Right lobe of liver (tissue), 6 donors: Measurements from ENCODE around the gene ALK. TPM values are rescaled to one million over a fixed set of nuclear protein-coding genes. Genes with fewer than 3 reads are reported as not detected.

Source experiments
- ATAC-seq, 4 donors: fragments of 200-7000 bp; cut with Tn5 transposase; one replicate each; pipeline ENCODE4 v1.9.1; 2020; ENCODE audit warnings: mild to moderate bottlenecking in 4 of 4, moderate library complexity in 4 of 4
- DNase-seq, 3 donors: peaks; one replicate each; pipeline ENCODE4 v3.0.0-alpha.2; 2020
- H3K27ac ChIP-seq, 3 donors: fragments of 200-600 bp; one replicate each; pipeline ENCODE4 v1.8.0; 2022
- H3K27me3 ChIP-seq, 2 donors: fragments of 200-600 bp; one replicate each; pipeline ENCODE4 v1.8.0; 2022
- H3K36me3 ChIP-seq, 4 donors: fragments of 200-600 bp; sonication (generic) in 1 of 4; one replicate each; pipeline versions ENCODE4 v1.5.1 to v1.8.0; 2017 to 2022; ENCODE audit warnings: control low read depth in 1 of 4
- H3K4me1 ChIP-seq, 4 donors: fragments of 200-600 bp; sonication (generic) in 1 of 4; one replicate each; pipeline versions ENCODE4 v1.5.1 to v1.8.0; 2017 to 2022; ENCODE audit warnings: control low read depth in 1 of 4
- H3K4me3 ChIP-seq, 3 donors: fragments of 200-600 bp; one replicate each; pipeline ENCODE4 v1.8.0; 2022
- H3K9me3 ChIP-seq, 4 donors: fragments of 200-600 bp; sonication (generic) in 1 of 4; one replicate each; pipeline versions ENCODE4 v1.5.1 to v1.8.0; 2017 to 2022; ENCODE audit warnings: control low read depth in 1 of 4
- CTCF ChIP-seq, 4 donors: fragments of 200-600 bp in 3 of 4; fragments of 450-650 bp in 1 of 4; IDR thresholded peaks; one replicate each; pipeline versions ENCODE4 v1.5.1 to v1.8.0; 2016 to 2022; ENCODE audit warnings: antibody characterized with exemption in 4 of 4, mild to moderate bottlenecking in 2 of 4
- POLR2A ChIP-seq: fragments of 450-650 bp; IDR thresholded peaks from one replicate; pipeline ENCODE4 v1.6.1; 2017; ENCODE audit warnings: antibody characterized with exemption, mild to moderate bottlenecking
- WGBS: methylation state at CpG from one replicate; pipeline ENCODE4 v1.1.6; 2018; ENCODE audit warnings: low coverage, low lambda C conversion rate; ENCODE audit not compliant: insufficient coverage; ENCODE audit errors: missing lambda C conversion rate; 5-methylcytosine and 5-hydroxymethylcytosine counted together
- intact Hi-C, 2 donors: fragments of 100-400 bp; cut with DNase I; formaldehyde crosslinking; loops; one replicate each; pipeline versions ENCODE4 v1.11.2 to v1.14.1; 2022
- total RNA-seq, 6 experiments: library from RNA; depleted of rRNA in 2 of 6; stranded (reverse); fragments of >200 nt in 2 of 6; fragmentation: NEBNext Ultra II Directional in 3 of 6; extraction: Animal tissue kit (Norgen Biotek cat#: 25700) in 3 of 6; gene quantifications; one replicate each; pipeline versions ENCODE4 v1.1.0 to v1.2.4, GENCODE V29; 2016 to 2023
- donor health status: DM: no; HTN: yes; CAD: no.
- donor health status: DM: no; HTN: no; CAD: no.
- donor health status: DM: no; HTN: no; CAD: no.
- donor health status: DM: no; HTN: yes; CAD: no.
- donor health status: DM: no; HTN: yes; CAD: no.

The ALK gene
- total RNA-seq, 6 experiments from 2014 or later: 0.04 to 0.06 TPM; not detected in 4

- intact Hi-C loops: no loop called here
- no peak overlapping the region for H3K4me3 ChIP-seq
- ATAC-seq: no peak
Observed at GRCh38 chr2:29573612-29574011, 347.8 kb downstream of the ALK start.

GRCh38 chr2:29573147-29573546 is 348.2 kb downstream of the ALK start:
- DNase-seq: no peak
- 65% methylated on average over 2 of the region's 2 CpGs for WGBS
- no peaks in the 10 kb centered on the region for H3K4me1 ChIP-seq

More at GRCh38 chr2:29573612-29574011, 347.8 kb downstream of the ALK start:
- TF ChIP-seq POLR2A: no peak
- no peak for TF ChIP-seq CTCF (IDR thresholded peaks at IDR 0.05)
- WGBS: 93% methylated on average over 4 of the region's 4 CpGs
- H3K4me1 ChIP-seq: no peaks in the 10 kb centered on the region
- H3K27ac ChIP-seq: no peak overlapping the region
- H3K27me3 ChIP-seq: no peaks in the 10 kb centered on the region
- H3K9me3 ChIP-seq: no peaks in the 10 kb centered on the region
- no peak for DNase-seq
- H3K36me3 ChIP-seq: no peaks in the 10 kb centered on the region

GRCh38 chr2:29570539-29570938 is 350.8 kb downstream of the ALK start:
- no peak overlapping the region for H3K27ac ChIP-seq
- intact Hi-C loops: no loop called here
- H3K9me3 ChIP-seq: no peaks in the 10 kb centered on the region
- TF ChIP-seq POLR2A: no peak
- H3K36me3 ChIP-seq: no peaks in the 10 kb centered on the region
- DNase-seq (no peak), ATAC-seq (no peak)
- no peaks in the 10 kb centered on the region for H3K4me1 ChIP-seq
- no peak overlapping the region for H3K4me3 ChIP-seq
- WGBS: 44% methylated on average over 2 of the region's 5 CpGs
- no peaks in the 10 kb centered on the region for H3K27me3 ChIP-seq

More at GRCh38 chr2:29573147-29573546, 348.2 kb downstream of the ALK start:
- no peak overlapping the region for H3K27ac ChIP-seq
- no peak for ATAC-seq
- no peaks in the 10 kb centered on the region for H3K27me3 ChIP-seq
- no peaks in the 10 kb centered on the region for H3K36me3 ChIP-seq
- no peak overlapping the region for H3K4me3 ChIP-seq
- TF ChIP-seq CTCF (IDR thresholded peaks at IDR 0.05): no peak
- no peak for TF ChIP-seq POLR2A
- H3K9me3 ChIP-seq: no peaks in the 10 kb centered on the region
- intact Hi-C loops: no loop called here

- no peak for DNase-seq
- Histone ChIP-seq H3K36me3 (no peaks in the 10 kb centered on the region), H3K9me3 (no peaks in the 10 kb centered on the region), H3K27ac (no peak overlapping the region), H3K4me3 (no peak overlapping the region), H3K27me3 (no peaks in the 10 kb centered on the region), H3K4me1 (peaks cover 0 to 11% (median 0%) of the 10 kb centered on the region in 4 donors)
- no peak for TF ChIP-seq CTCF (IDR thresholded peaks at IDR 0.05)
- TF ChIP-seq POLR2A: no peak
- intact Hi-C loops: no loop called here
- WGBS: 84% methylated on average over 6 of the region's 6 CpGs
- ATAC-seq: no peak
Observed at GRCh38 chr2:29567906-29568520, 353.4 kb downstream of the ALK start.

GRCh38 chr2:29563697-29564096 is 357.7 kb downstream of the ALK start:
- Histone ChIP-seq H3K4me3 (no peak overlapping the region), H3K27ac (no peak overlapping the region), H3K36me3 (no peaks in the 10 kb centered on the region), H3K4me1 (peaks cover 0 to 11% (median 0%) of the 10 kb centered on the region in 4 donors), H3K27me3 (no peaks in the 10 kb centered on the region), H3K9me3 (no peaks in the 10 kb centered on the region)
- WGBS: 42% methylated on average over 1 of the region's 1 CpG
- peak in 2 of 4 donors; percentile 33 to 68 for ATAC-seq
- TF ChIP-seq CTCF (IDR thresholded peaks at IDR 0.05): no peak
- no peak for TF ChIP-seq POLR2A
- no peak for DNase-seq
- intact Hi-C loops: no loop called here
